Measurements from ENCODE around the gene DUSP14. TPM values are rescaled to one million over a fixed set of nuclear protein-coding genes. Genes with fewer than 3 reads are reported as not detected.

The DUSP14 gene
- total and polyA plus RNA-seq, 2 experiments from 2014 or later: 36.7 to 38.7 TPM

GRCh38 chr17:37517881-37518280 is 28.2 kb downstream of the DUSP14 start (continued):
- TF ChIP-seq EZH2 (IDR thresholded peaks at IDR 0.05; ENCODE audit: low read depth, unreplicated experiment): no peak
- no peak for TF ChIP-seq ETS1 (IDR thresholded peaks at IDR 0.05)
- TF ChIP-seq ZNF114 (CRISPR knock-in tag; IDR thresholded peaks at IDR 0.05): no peak
- no peak for TF ChIP-seq REST (IDR thresholded peaks at IDR 0.05; ENCODE audit: unreplicated experiment)
- TF ChIP-seq ZNF331 (CRISPR knock-in tag; IDR thresholded peaks at IDR 0.05; ENCODE audit: low read depth): no peak
- TF ChIP-seq POLR2AphosphoS5 (IDR thresholded peaks at IDR 0.05; ENCODE audit: low read depth): no peak
- no peak for TF ChIP-seq NANOG (IDR thresholded peaks at IDR 0.05; ENCODE audit: borderline replicate concordance)
- no peak for TF ChIP-seq CREB1 (CRISPR knock-in tag; IDR thresholded peaks at IDR 0.05; ENCODE audit: low read depth)

- no peaks in the 10 kb centered on the region for H3K4me1 Mint-ChIP-seq
- H3K36me3 ChIP-seq (ENCODE audit: insufficient read depth): peaks cover 3% of the 10 kb centered on the region; the same call in 1 of the 2 replicates
- DNase-seq (ENCODE audit: low spot score) (no peak), ATAC-seq (no peak)
- H3K4me1 ChIP-seq (ENCODE audit: insufficient read depth): no peaks in the 10 kb centered on the region
- no peak overlapping the region for H3K27ac Mint-ChIP-seq
- no peak overlapping the region for H3K4me3 Mint-ChIP-seq
- H3K27ac ChIP-seq (ENCODE audit: low read depth): no peak overlapping the region
- H3K79me2 ChIP-seq (replicated peaks; ENCODE audit: insufficient read depth): no peaks in the 10 kb centered on the region
- peaks cover 2% of the 10 kb centered on the region for H3K27me3 Mint-ChIP-seq (ENCODE audit: insufficient read depth, low read depth, poor library complexity)
- H3F3A ChIP-seq (replicated peaks; ENCODE audit: low read depth): 0 out of 2 replicates have a peak, but pooled peaks cover 3% of the 10 kb centered on the region
- no peak overlapping the region for H3K4me3 ChIP-seq
- H3K9me2 ChIP-seq (ENCODE audit: insufficient read depth): no peaks in the 10 kb centered on the region
- no peak overlapping the region for H3K4me2 ChIP-seq
- no peaks in the 10 kb centered on the region for H3K9me3 Mint-ChIP-seq
- peaks cover 29% of the 10 kb centered on the region for H3K36me3 Mint-ChIP-seq (ENCODE audit: low read depth)
- H4K20me1 ChIP-seq (replicated peaks; ENCODE audit: insufficient read depth): peaks cover 9% of the 10 kb centered on the region
- no peak overlapping the region for H2AFZ ChIP-seq
- no peaks in the 10 kb centered on the region for H3K27me3 ChIP-seq (ENCODE audit: insufficient read depth)
- TF ChIP-seq STAT1 (IDR thresholded peaks at IDR 0.05; ENCODE audit: unreplicated experiment): no peak
- TF ChIP-seq ZNF114 (CRISPR knock-in tag; IDR thresholded peaks at IDR 0.05): no peak
- TF ChIP-seq ZNF462 (CRISPR knock-in tag; IDR thresholded peaks at IDR 0.05): no peak
- no peak for TF ChIP-seq POLR2AphosphoS5 (IDR thresholded peaks at IDR 0.05; ENCODE audit: low read depth)
- TF ChIP-seq JUNB (IDR thresholded peaks at IDR 0.05; ENCODE audit: unreplicated experiment): no peak
- TF ChIP-seq NANOG (IDR thresholded peaks at IDR 0.05; ENCODE audit: borderline replicate concordance): no peak
- no peak for TF ChIP-seq ETS1 (IDR thresholded peaks at IDR 0.05)
- TF ChIP-seq EZH2 (IDR thresholded peaks at IDR 0.05; ENCODE audit: low read depth, unreplicated experiment): no peak
These were observed 29.1 kb downstream of the DUSP14 start for GRCh38 chr17:37518826-37519225.

Measured in GM23338 (cell line).